Retinal pigment epithelial cell (primary cell): ENCODE data around the gene MYH9.

Experiments used
- DNase-seq: peaks from one replicate; pipeline ENCODE4 v3.0.0-alpha.2; 2010; ENCODE audit warnings: low read depth
- H3K4me3 ChIP-seq: 2 replicates; pipeline ENCODE4 v1.5.1; 2011; ENCODE audit warnings: mild to moderate bottlenecking, low read length, control low read depth, moderate library complexity
- TF ChIP-seq, protein P1 (sequence below): conservative IDR thresholded peaks from 2 replicates; pipeline ENCODE4 v1.5.1; 2011; ENCODE audit warnings: low read depth, low read length, control low read depth, inconsistent platforms

MYH9 gene

DNA sequence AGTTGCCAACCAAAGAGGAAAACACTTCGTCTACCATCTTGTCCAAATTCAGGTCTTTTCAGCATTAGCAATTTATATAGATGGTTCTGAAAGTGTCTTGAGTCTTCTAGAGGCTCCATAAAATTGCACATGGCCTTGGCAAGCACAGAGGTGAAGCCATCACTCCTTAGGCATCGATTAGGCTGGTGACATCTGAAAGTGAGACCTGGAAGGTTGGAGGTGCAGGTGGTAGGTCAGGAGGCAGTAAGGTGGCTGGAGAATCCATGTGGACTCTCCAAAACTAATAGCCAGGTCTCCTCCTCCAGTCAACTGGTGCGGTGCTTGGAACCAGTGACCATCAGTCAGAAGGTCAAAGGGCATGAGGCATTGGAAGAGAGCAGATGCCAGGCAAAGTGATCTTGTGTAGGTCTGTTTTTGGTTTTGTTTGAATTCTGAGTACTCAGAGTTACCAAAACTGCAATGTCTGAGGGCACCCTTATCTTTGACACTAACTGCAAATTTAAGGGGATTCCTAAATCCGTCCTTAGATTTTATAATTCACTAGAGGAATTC, 141.9 kb downstream of the MYH9 start:
- no peak overlapping the region for H3K4me3 ChIP-seq
- TF ChIP-seq, protein P1, sequence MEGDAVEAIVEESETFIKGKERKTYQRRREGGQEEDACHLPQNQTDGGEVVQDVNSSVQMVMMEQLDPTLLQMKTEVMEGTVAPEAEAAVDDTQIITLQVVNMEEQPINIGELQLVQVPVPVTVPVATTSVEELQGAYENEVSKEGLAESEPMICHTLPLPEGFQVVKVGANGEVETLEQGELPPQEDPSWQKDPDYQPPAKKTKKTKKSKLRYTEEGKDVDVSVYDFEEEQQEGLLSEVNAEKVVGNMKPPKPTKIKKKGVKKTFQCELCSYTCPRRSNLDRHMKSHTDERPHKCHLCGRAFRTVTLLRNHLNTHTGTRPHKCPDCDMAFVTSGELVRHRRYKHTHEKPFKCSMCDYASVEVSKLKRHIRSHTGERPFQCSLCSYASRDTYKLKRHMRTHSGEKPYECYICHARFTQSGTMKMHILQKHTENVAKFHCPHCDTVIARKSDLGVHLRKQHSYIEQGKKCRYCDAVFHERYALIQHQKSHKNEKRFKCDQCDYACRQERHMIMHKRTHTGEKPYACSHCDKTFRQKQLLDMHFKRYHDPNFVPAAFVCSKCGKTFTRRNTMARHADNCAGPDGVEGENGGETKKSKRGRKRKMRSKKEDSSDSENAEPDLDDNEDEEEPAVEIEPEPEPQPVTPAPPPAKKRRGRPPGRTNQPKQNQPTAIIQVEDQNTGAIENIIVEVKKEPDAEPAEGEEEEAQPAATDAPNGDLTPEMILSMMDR: no peak
- DNase-seq: no peak

DNA sequence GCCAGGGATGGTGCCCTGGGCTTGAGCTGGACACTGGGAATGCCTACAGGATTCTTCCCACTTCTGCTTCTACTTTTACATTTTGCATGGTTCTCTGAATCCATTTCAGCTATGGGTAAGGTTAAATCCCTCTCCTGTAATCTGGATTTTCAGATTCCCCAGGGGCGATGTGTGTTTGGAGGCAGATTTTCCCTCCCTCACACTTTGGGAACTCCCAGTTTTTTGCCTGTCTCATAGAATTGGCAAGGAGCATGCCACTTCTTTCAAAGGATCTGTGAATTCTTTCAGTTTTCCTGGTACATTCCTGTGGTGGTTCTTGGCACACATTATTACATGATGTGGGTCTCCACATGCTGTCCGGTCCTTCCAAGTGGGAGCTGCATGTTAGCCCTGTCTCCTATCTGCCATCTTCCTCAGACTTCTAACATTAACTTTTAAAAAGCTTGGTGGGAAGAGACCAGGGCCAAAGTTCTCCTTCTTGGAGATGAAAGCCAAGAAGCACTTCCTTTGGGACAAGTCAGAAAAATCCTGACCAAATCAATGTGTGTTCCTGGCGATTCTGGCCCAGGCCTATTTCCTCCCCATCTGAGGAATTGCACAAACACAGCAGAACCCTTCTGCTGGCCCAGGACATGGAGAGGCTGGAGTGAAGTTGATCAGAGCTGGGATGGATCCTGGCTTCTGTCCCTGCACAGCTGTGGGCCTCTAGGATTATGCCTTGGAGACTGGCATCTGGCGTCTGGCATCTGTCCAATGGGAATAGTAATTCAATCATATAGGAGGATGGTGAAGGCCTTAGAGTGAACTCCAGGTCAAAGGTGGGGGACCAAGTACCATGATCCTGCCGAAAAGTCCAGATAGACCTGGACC, 143.0 kb downstream of the MYH9 start:
- no peak overlapping the region for H3K4me3 ChIP-seq
- TF ChIP-seq, protein P1: no peak
- DNase-seq: no peak

GRCh38 chr22:36243986-36244385, 143.8 kb downstream of the MYH9 start:
- peak; percentile 38 for DNase-seq
- TF ChIP-seq, protein P1: no peak
- H3K4me3 ChIP-seq: no peak overlapping the region

DNA sequence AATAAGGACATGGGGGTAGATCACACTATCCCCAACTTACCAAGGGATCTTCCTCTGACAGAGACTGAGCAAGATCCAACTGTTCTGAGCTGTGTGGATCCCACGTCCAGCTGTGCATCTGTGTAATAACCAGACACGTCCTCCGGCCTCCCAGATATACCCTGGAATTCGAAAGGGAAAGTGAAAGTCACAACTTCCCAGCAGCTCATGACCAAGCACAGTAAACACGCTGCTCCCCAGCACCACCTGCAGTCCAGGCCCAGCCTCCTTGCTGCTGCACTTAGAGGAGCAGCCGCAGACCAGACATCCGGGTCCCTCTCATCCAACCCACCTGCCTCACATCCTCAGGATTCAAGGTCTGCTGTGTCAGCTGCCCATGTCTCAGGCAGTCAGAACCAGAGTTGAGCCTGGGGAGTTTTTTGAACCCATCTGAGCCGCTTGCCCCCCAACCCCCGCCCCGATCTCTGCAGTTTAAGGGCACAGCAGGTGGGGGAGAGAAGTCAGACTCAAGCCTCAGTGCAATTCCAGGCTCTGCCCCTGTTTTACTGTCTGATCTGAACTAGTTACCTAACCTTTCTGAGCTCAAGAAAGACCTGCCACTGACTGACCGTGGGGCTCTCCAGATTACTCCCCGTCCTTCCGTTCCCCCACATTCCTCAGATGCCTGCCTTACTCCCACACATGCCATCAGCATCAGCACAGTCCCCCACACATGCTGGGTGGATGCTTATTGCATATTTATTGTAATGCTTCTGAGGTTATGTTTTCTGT, 148.2 kb downstream of the MYH9 start, which contains the start of gene APOL2:
TSS of gene APOL2 (minus strand) at position 127 of the 771 bp plus-strand sequence. CDS start 6,365 bp downstream, outside the sequence.
- TF ChIP-seq, protein P1: peak; percentile 79
- peak; percentile 71 for DNase-seq
- H3K4me3 ChIP-seq: peak within 1 kb of the TSS; percentile 64

DNA sequence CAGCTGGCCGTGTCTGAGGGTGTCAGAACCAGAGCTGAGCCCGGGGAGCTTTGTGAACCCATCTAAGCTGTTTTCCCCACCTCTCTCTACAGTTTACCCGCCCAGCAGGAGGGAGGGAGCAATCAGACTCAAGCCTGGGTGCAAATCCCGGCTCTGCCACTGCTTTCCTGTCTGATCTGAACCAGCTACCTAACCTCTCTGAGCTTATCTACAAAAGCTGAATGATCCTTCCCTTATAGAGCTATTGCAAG, 148.7 kb downstream of the MYH9 start:
- peak overlapping the region; percentile 64 for H3K4me3 ChIP-seq
- TF ChIP-seq, protein P1: no peak
- DNase-seq: no peak

GRCh38 chr22:36238373-36239149, 149.2 kb downstream of the MYH9 start:
- peak overlapping the region; percentile 64 for H3K4me3 ChIP-seq
- TF ChIP-seq, protein P1: no peak
- no peak for DNase-seq
